GM19395 (cell line): Measurements from ENCODE around the gene EXPH5.

Source experiments
- ATAC-seq: cut with Tn5 transposase; IDR thresholded peaks from one replicate; pipeline ENCODE4 v1.9.1; 2021; ENCODE audit warnings: mild to moderate bottlenecking, moderate library complexity; ENCODE audit not compliant: unreplicated experiment

Gene EXPH5

DNA sequence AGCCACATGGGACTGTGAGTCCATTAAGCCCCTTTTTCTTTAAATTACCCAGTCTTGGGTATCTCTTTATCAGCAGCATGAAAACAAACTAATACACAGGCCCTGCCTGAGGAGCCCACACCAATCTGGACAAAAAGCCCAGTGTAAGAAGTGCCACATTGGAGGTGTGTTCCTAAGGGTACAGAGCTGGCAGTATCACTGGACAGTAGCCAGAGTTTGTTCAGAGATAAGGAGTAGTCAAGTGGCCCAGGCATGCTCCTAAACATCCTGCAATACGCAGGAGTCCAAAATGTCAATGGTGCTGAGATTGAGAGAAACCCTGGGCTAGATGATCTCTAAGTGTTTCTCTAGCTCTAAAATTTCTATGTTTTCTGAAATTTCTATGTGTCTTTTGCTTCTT lies 68.4 kb downstream of the EXPH5 start:
- no peak for ATAC-seq

DNA sequence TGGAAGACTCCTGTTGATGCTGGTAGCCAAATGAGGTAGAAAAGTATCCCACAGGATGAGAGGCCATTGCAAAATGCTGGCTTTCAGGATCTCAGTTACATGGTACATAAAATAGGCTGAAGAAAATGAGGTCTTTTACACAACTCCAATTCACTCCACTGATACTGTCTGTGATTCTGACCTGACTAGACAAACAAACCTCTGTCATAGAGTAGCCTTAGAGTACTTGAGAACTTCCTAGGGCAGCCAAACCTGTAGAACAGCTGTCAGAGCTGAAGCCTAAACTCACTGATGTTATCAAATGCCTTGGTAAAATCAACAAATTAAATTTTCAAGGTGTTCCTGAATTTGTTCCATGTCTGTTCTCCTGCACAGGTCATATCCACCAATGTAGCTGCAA lies 69.1 kb downstream of the EXPH5 start:
- ATAC-seq, result no peak

- ATAC-seq, result no peak
These were observed 71.2 kb downstream of the EXPH5 start for GRCh38 chr11:108522318-108522717.

DNA sequence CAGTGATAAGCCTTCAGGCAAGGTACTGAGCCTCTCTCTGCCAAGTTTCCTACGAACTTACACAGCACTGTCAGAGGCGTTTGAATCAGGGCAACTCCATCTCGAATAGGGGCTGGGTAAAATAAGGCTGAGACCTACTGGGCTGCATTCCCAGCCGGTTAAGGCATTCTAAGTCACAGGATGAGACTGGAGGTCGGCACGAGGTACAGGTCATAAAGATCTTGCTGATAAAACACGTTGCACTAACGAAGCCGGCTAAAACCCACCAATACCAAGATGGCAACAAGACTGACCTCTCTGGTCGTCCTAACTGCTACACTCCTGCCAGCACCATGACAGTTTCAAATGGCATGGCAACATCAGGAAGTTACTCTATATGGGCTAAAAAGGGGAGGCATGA lies 75.0 kb downstream of the EXPH5 start:
- no peak for ATAC-seq

- ATAC-seq, result no peak
These were observed 77.4 kb downstream of the EXPH5 start for GRCh38 chr11:108516125-108516524.

GRCh38 chr11:108512708-108513107 lies 80.9 kb downstream of the EXPH5 start:
- ATAC-seq, result no peak

GRCh38 chr11:108511851-108512474 lies 81.6 kb downstream of the EXPH5 start:
- ATAC-seq, result no peak

DNA sequence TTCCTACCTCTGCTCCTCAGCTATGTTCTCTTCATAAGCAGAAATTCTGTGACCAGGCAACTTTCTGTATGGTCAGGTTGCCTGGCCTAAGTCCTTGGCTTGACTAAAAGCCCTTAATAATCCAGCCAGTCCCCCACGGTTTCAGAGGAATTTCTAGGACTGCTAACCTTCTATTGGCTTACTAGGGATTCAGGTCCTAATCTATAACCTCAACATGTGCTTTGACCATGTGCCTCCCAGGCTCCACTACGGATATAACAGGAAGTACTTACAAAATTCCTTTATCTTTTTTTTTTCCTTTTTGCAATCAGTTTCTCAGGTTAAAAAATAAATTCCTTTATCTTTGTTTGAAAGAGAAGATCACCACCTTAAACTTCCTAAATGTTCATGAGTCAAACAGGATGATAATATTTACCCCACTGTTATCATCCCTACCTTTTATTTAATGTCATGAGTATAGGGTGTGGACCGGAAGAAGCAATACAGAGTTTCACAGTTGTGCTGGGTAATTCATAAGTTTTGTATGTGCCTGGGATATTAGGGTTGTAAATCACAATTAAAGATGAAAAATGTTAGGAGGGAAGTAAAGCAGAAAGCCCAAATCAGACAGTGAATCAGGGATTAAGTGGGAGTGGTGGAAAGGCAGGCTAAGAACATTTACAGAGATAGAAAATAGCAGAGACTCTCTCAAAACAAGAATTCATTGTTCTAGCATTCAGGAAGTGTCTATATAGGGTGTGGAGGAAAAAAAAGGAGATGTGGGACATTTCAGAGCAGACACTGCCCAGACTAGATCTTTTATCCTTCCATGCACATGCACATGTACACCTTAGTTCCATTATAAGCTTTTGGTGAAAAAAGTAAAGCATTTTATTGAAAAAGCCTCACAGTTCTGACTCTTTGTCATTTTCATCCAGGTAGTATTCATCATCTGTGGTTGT lies 84.6 kb downstream of the EXPH5 start:
- ATAC-seq, result no peak

DNA sequence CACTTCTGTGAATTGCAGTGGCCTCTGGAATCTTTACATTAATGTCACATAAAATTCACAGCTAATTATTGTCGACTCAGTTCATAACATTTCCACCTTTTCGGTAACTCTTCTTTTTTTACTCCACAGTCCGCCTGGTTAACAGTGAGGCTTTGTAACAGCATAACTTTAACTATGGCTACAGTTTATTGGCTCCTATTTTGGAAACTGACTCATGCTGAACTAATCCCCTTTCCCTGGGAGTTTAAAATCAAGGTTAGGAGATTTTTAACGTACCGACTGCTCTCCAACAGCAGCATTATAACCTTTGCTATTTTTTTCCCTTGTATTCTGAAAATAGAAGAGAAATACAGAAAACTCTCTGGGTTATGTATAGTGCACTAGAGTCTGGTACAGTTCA lies 92.2 kb downstream of the EXPH5 start:
- no peak for ATAC-seq

DNA sequence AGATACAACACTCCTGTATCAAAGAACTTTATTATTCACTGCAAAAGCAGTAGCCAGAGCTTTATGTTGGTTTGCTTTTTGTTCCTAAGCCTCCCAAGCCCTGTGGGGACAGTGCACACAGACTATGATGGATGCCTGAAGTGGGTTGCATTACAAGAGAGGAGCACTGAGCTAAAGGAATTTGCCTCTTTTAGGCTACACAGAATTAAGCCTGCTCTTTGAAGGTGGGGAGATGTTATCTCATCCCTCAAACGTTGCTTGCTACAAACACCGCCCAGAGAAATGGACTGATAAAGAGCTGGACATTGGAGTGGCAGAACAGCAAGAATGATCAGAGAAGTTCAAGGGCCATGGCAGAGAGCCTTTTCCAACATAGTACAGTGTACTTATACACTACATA lies 92.8 kb downstream of the EXPH5 start:
- ATAC-seq, result no peak

DNA sequence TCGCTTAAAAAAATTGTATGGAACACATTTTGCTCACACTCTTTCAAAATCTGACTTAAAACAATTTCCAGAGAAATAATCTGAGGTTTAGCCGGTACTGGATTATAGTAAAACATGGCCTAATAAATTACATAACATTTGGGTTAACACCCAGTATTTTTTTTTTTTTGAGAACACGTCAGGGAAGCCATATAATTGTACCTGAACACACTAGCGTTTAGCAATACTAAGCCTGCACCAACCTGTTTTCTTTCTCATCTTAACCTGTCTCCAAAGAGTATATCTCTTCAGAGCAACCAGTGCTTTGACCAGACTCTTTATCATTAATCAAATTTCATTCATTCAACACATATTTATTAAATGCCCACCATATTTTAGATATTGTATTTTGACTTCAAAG lies 93.4 kb downstream of the EXPH5 start:
- ATAC-seq, result no peak

- peak; percentile 4 for ATAC-seq
These were observed 94.7 kb downstream of the EXPH5 start for GRCh38 chr11:108498816-108499408.

- ATAC-seq, result peak; percentile 63
These were observed 95.3 kb downstream of the EXPH5 start, which contains the start of gene POGLUT3 for GRCh38 chr11:108498046-108498815. TSS of gene POGLUT3 (minus strand) at chr11:108498384. CDS start at chr11:108498366, 18 bp downstream.

GRCh38 chr11:108497317-108498045 lies 96.1 kb downstream of the EXPH5 start:
- ATAC-seq, result peak; percentile 60

- no peak for ATAC-seq
These were observed 96.8 kb downstream of the EXPH5 start for GRCh38 chr11:108496643-108497256.

- no peak for ATAC-seq
These were observed 98.2 kb downstream of the EXPH5 start for GRCh38 chr11:108495326-108495725.

- no peak for ATAC-seq
These were observed 99.4 kb downstream of the EXPH5 start for GRCh38 chr11:108494182-108494581.

DNA sequence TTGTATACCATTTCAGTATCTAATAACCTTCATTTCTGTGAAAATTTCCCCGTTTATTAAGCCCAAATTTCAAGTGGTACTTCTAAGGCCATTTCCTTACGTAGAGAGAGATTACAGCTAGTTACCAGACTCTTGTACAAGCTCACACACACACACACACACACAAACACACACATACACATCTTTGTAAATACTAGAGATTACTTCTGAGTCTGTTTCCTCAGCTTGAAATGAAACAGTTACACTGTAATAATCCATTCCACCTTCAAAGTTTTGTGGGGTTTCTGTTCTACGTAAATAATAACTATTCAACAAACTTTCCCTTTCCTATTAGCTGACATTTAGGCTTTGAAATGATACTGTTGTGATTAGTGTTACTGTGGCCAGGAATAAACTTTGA lies 101.6 kb downstream of the EXPH5 start:
- ATAC-seq, result no peak

GRCh38 chr11:108486828-108487227 lies 106.7 kb downstream of the EXPH5 start:
- ATAC-seq, result no peak

DNA sequence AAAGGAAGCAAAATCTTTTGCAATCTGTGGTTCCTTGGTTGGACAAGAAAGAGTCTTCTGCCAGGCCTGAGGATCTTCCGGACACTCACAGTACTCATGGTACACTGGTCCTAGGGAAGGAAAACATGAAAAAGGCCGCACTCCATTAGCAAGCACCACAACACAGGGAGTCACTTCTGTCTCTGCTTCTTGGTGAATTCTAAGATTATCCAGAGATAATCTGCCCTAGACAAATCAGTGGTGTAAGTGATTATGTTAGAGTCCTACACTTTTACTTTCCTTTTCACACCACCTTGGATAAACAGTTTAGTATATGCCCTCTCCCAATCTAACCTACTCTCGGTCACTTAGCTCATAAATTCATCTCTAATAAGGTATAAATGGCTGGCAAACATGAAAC lies 107.2 kb downstream of the EXPH5 start:
- ATAC-seq, result no peak
